SK-N-SH (cell line): Measurements from ENCODE around the gene DGCR8.

ENCODE experiments used
- CHD2 ChIP-seq: fragments of 150-350 bp; IDR thresholded peaks from 2 replicates; pipeline ENCODE4 v1.6.1; 2018; ENCODE audit warnings: low read length; ENCODE audit not compliant: partially characterized antibody
- EP300 ChIP-seq, 2 experiments: IDR thresholded peaks; 2 replicates each; pipeline versions ENCODE4 v1.4.0 to v1.6.1; 2012; ENCODE audit warnings: borderline replicate concordance in 1 of 2, low read depth in 1 of 2, low read length in 1 of 2
- GATA2 ChIP-seq: sonication (generic); formaldehyde crosslinking; IDR thresholded peaks from 2 replicates; pipeline ENCODE4 v1.5.0; 2020; ENCODE audit warnings: mild to moderate bottlenecking, missing genetic modification reagents
- MAX ChIP-seq: IDR thresholded peaks from 2 replicates; pipeline ENCODE4 v1.4.0; 2012; ENCODE audit warnings: low read depth
- NRF1 ChIP-seq: IDR thresholded peaks from 2 replicates; pipeline ENCODE4 v1.6.1; 2012; ENCODE audit warnings: low read depth, mild to moderate bottlenecking, low read length
- RAD21 ChIP-seq: IDR thresholded peaks from 2 replicates; pipeline ENCODE4 v1.6.1; 2012; ENCODE audit warnings: mild to moderate bottlenecking, low read length
- TCF12 ChIP-seq: IDR thresholded peaks from 2 replicates; pipeline ENCODE4 v1.4.0; 2012
- USF2 ChIP-seq: fragments of 150-350 bp; IDR thresholded peaks from 2 replicates; pipeline ENCODE4 v1.6.1; 2017; ENCODE audit warnings: antibody characterized with exemption, low read length, low read depth, borderline replicate concordance

GRCh38 chr22:20149257-20150250 is 69.5 kb downstream of the DGCR8 start:
- TF ChIP-seq RAD21: no peak
- no peak for TF ChIP-seq EP300 (IDR thresholded peaks at IDR 0.05; ENCODE audit: borderline replicate concordance in 1 of 2, low read depth in 1 of 2, low read length in 1 of 2)
- no peak for TF ChIP-seq NRF1
- TF ChIP-seq MAX: no peak
- no peak for TF ChIP-seq TCF12
- TF ChIP-seq GATA2: no peak
- TF ChIP-seq USF2: no peak
- TF ChIP-seq CHD2: no peak
